Measurements from ENCODE around the gene CARD10.
"Not testable (repeated sequence)": the region's sequence is repeated elsewhere in the genome, so short reads cannot be mapped to it uniquely, and the experiment has no call there.

CARD10 gene

GRCh38 chr22:37471727-37472417 lies 47.3 kb downstream of the CARD10 start:
- no peak for DNase-seq (ENCODE audit: extremely low read depth in 1 of 2, low read depth in 1 of 2)

- DNase-seq (ENCODE audit: extremely low read depth in 1 of 2, low read depth in 1 of 2), result no peak
Observed at GRCh38 chr22:37470087-37470445, 49.1 kb downstream of the CARD10 start.

- DNase-seq (ENCODE audit: extremely low read depth in 1 of 2, low read depth in 1 of 2), result no peak
Observed at GRCh38 chr22:37469416-37470086, 49.7 kb downstream of the CARD10 start.

- DNase-seq (ENCODE audit: extremely low read depth in 1 of 2, low read depth in 1 of 2), result not testable (repeated sequence)
Observed at GRCh38 chr22:37468201-37468695, 51.0 kb downstream of the CARD10 start.

DNA sequence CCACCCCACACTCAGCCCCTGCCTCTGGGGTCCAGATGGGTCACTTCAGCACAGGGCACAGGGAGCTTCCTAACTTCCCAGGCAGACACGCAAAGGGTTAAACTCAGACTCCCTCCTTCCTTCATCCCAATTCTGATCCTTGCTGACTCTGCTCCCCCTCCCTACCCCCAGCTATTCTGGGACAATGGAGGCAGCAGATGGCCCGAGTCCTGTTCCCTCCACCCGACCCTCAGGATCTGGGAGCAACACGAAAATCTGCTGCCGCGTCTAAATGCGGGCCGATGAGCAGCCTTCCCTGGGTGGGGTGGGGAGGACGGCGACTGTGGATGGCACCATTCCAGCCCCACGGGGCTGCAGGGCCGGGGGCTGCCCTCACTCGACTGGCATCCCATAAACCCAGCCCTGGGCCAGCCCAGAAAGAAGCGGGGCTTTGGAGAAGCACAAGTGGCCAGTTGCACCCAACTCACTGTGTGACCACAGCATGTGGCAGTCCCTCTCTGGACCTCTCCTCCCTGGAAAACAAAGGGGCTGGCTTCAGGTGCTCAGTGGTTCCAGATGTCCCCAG lies 51.7 kb downstream of the CARD10 start:
- no peak for DNase-seq (ENCODE audit: extremely low read depth in 1 of 2, low read depth in 1 of 2)

DNA sequence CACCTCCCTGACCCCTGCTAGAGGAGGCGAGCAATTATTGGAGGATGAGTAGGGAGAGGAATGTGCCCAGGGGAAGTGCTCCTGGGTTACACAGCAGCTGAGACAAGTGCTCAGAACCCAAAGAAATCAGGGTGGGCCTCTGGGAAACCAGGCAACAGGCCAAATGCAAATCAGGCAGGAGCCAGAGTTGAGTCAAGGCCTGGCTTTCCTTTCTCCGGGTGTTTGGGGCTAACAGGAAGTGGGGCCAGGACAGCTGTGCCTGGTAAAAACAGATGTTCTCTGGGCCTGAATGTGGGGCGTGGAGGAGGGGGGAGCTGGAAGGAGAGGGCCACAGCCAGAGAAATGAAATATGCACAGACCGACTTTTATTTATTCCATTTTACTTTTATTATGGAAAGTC lies 55.0 kb downstream of the CARD10 start:
- DNase-seq (ENCODE audit: extremely low read depth in 1 of 2, low read depth in 1 of 2), result no peak

DNA sequence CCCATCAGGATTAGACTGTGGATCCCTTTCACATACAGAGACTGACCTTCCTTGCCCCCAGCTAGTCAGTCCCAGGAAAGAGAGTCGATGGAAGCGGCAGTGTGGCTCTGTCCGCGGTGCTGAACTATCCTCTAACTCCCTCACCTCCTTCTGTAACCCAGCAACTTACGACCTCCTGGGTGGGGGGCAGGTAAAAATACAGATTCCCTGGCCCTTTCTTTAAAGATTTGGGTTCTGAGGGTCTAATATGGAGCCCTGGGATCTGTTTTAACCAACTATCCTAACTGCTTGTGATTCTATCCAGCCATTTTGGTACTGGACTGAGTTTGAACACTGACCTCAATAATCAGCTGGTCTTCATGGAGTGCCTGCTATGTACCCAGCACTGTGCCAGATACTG lies 56.2 kb downstream of the CARD10 start:
- DNase-seq (ENCODE audit: extremely low read depth in 1 of 2, low read depth in 1 of 2), result no peak

- DNase-seq (ENCODE audit: extremely low read depth in 1 of 2, low read depth in 1 of 2), result no peak
Observed at GRCh38 chr22:37462436-37462835, 56.8 kb downstream of the CARD10 start.

DNA sequence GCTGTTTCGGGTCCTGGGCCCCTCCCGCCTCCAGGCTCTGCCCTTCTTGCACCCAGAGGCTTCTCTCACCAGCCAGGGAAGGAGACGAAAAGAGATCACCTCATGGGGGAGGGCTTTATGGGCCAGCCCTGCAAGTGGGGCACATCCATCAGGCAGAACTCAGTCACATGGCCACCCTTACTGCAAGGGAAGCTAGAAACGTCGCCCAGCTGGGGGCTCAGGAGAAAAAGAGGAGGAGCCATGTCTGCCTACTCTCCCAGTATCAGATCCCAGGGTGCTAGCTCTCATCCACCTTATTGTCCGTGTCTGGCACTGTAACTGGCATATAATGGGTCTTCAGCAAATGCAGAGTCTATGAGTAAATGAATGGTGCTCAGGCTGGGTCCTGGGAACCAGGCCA lies 57.3 kb downstream of the CARD10 start:
- DNase-seq (ENCODE audit: extremely low read depth in 1 of 2, low read depth in 1 of 2), result no peak

GRCh38 chr22:37460684-37461083 lies 58.5 kb downstream of the CARD10 start:
- no peak for DNase-seq (ENCODE audit: extremely low read depth in 1 of 2, low read depth in 1 of 2)

DNA sequence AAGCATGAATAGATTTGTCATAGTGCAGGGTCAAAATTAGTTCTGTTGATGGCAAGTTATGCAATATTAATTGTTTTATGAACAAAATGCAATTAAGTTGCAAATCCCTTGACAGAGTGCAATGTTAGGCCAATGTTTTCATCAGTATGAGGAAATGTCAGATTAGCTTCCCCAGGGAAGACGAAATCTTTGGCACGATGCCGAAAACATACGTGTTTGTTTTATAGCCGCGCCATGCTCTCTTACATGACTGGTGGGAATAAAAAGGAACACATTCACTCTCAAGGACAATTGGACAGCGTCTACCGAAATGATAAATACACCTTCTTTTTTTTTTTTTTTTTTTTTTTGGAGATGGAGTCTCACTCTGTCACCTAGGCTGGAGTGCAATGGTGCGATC lies 60.0 kb downstream of the CARD10 start:
- DNase-seq (ENCODE audit: extremely low read depth in 1 of 2, low read depth in 1 of 2), result no peak

- DNase-seq (ENCODE audit: extremely low read depth in 1 of 2, low read depth in 1 of 2), result peak; percentile 67 to 70
Observed at GRCh38 chr22:37457093-37457893, 61.9 kb downstream of the CARD10 start.

GRCh38 chr22:37456346-37456745 lies 62.9 kb downstream of the CARD10 start:
- DNase-seq (ENCODE audit: extremely low read depth in 1 of 2, low read depth in 1 of 2), result no peak

GRCh38 chr22:37455896-37456295 lies 63.3 kb downstream of the CARD10 start:
- DNase-seq (ENCODE audit: extremely low read depth in 1 of 2, low read depth in 1 of 2), result no peak

DNA sequence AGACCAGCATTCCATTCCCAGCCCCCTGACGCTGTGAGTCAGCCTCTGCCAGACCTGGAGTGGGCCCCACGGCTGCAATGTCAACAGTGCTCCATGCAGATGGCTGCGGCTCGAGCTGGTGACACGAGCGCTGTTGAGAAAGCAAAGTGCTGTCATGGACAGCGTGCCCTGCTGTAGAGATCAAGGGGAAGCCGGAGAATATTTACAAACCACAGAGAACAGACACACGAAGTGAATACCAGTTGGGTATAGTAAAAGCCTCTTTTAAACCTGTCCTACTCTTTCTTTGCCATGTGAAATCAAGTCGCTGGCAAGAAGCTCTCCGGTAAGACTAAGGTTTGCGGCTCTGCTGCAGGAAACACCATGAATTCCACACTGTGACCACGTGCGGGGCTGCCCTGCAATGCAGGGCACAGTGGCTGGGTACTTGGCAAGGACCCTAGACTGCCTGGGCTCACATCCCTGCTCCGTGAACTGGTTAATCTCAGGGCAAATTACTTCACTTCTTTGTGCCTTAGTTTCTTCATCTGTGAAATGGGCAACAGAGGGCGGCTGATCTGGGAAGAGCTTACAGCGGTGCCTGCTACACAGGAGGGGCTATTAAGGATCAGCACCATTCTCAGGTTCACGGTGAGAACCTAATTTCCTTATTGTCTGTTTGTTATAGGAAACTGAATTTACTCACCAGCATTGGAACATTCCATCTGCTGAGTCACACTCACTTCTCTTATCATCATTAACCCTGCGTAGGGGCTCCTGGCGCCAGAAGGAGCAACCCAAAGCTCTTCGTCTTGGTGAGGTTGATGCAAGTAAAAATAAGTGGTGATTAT lies 64.1 kb downstream of the CARD10 start:
- no peak for DNase-seq (ENCODE audit: extremely low read depth in 1 of 2, low read depth in 1 of 2)

- no peak for DNase-seq (ENCODE audit: extremely low read depth in 1 of 2, low read depth in 1 of 2)
Observed at GRCh38 chr22:37453696-37454095, 65.5 kb downstream of the CARD10 start.

DNA sequence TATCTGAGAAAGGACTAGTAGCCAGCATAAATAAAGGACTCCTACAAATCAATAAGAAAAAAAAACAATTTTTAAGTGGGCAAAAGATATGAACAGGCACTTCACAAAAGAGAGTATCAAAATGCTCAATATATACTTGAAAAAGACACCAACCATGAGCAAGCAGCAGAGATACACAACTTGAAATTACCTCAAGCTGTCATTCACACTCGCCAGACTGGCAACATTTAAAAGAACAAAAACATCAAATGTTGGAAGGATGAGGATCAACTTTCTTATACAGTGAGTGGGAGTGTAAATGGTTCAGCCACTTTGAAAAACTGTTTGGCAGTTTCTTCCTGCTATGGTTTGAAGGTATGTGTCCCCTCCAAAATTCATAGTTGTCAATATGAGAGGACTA lies 68.0 kb downstream of the CARD10 start:
- no peak for DNase-seq (ENCODE audit: extremely low read depth in 1 of 2, low read depth in 1 of 2)

- DNase-seq (ENCODE audit: extremely low read depth in 1 of 2, low read depth in 1 of 2), result no peak
Observed at GRCh38 chr22:37449331-37450001, 69.7 kb downstream of the CARD10 start.

DNA sequence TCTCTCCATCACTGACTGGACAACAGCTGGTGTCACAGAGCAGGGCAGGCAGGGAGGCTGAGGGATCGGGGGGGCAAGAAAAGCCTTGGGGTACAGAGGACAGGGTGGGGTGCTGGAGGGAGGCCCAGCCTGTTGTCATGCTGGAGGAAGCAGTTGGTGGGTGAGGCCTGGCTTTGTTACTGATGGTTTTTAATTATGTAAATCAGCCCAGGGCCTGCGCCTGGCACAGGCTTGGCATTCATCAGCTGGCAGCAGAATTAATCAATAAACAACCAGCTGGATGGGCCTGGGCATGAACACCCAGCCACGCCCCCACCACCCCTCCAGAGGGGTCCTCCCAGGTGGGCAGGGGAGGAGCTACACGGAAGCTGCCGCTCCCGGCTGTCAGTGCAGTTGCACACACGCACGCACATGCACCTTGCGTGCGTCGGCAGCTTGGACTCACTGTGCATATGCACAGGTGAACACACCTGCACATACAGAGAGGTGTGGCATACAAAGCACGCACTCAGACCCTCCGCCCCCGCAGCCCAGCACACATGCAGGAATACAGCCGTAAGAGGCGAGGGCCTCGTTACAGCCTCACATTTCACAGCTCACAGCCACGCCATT lies 70.6 kb downstream of the CARD10 start:
- DNase-seq (ENCODE audit: extremely low read depth in 1 of 2, low read depth in 1 of 2), result no peak

- no peak for DNase-seq (ENCODE audit: extremely low read depth in 1 of 2, low read depth in 1 of 2)
Observed at GRCh38 chr22:37445501-37445900, 73.7 kb downstream of the CARD10 start.
